ENCODE measurements around the gene ARG1. TPM values are rescaled to one million over a fixed set of nuclear protein-coding genes. Genes with fewer than 3 reads are reported as not detected.
A peak's percentile ranks its signal among the peaks of the same experiment; 100 is the strongest.

The ARG1 gene
- total RNA-seq, 8 experiments from 2014 or later: 0.45 to 1.5 (median 0.90) TPM; not detected in 1

- whole genome bisulfite sequencing, 10 experiments: 33 to 100% (median 84%) methylated on average over 1 to 3 of the region's 3 CpGs; no CpG with 5 or more reads in 2 of the 10 experiments
- ATAC-seq (replicated peaks in 6 of 8): no peak
- Histone ChIP-seq H3K4me1 (replicated peaks in 1 of 2) (no peaks in the 10 kb centered on the region), H3K4me3 (no peak overlapping the region), H3K27ac (no peak overlapping the region)
- in situ Hi-C loops (cut with MboI; ENCODE audit: low pct_unique_long_range_greater_than_20kb in 2 of 9, low sequenced_read_pairs in 9 of 9, unreplicated experiment in 9 of 9): no loop called here
These were observed 20.5 kb upstream of the ARG1 start for GRCh38 chr6:131552572-131552971.

- in situ Hi-C loops (cut with MboI; ENCODE audit: low pct_unique_long_range_greater_than_20kb in 2 of 9, low sequenced_read_pairs in 9 of 9, unreplicated experiment in 9 of 9): no loop called here
- Histone ChIP-seq H3K4me3 (no peak overlapping the region), H3K4me1 (replicated peaks in 1 of 2) (no peaks in the 10 kb centered on the region), H3K27ac (no peak overlapping the region)
- no peak for ATAC-seq (replicated peaks in 6 of 8)
These were observed 17.0 kb upstream of the ARG1 start for GRCh38 chr6:131555992-131556391.

- H3K4me1 ChIP-seq (replicated peaks in 1 of 2): no peaks in the 10 kb centered on the region
- 0 to 100% (median 80%) methylated on average over 1 to 4 of the region's 4 CpGs; no CpG with 5 or more reads in 1 of the 10 experiments for WGBS, 10 experiments
- H3K27ac ChIP-seq: no peak overlapping the region
- no peak overlapping the region for H3K4me3 ChIP-seq
- in situ Hi-C loops (cut with MboI; ENCODE audit: low pct_unique_long_range_greater_than_20kb in 2 of 9, low sequenced_read_pairs in 9 of 9, unreplicated experiment in 9 of 9): no loop called here
- peak in 3 of 8 experiments; percentile 81 to 99 (median 99) for ATAC-seq (replicated peaks in 6 of 8)
These were observed 14.1 kb upstream of the ARG1 start for GRCh38 chr6:131558922-131559321.

GRCh38 chr6:131561925-131562707 is 10.9 kb upstream of the ARG1 start:
- Histone ChIP-seq H3K4me1 (replicated peaks in 1 of 2) (no peaks in the 10 kb centered on the region), H3K4me3 (no peak overlapping the region), H3K27ac (no peak overlapping the region)
- no peak for ATAC-seq (replicated peaks in 6 of 8)
- WGBS, 10 experiments: 53 to 100% (median 82%) methylated on average over 2 to 4 of the region's 4 CpGs
- in situ Hi-C loops (cut with MboI; ENCODE audit: low pct_unique_long_range_greater_than_20kb in 2 of 9, low sequenced_read_pairs in 9 of 9, unreplicated experiment in 9 of 9): no loop called here

- WGBS, 10 experiments: 56 to 100% (median 87%) methylated on average over 1 to 2 of the region's 2 CpGs; no CpG with 5 or more reads in 1 of the 10 experiments
- no peaks in the 10 kb centered on the region for H3K4me1 ChIP-seq (replicated peaks in 1 of 2)
- H3K27ac ChIP-seq: no peak overlapping the region
- no peak for ATAC-seq (replicated peaks in 6 of 8)
- no peak overlapping the region for H3K4me3 ChIP-seq
- in situ Hi-C loops (cut with MboI; ENCODE audit: low pct_unique_long_range_greater_than_20kb in 2 of 9, low sequenced_read_pairs in 9 of 9, unreplicated experiment in 9 of 9): no loop called here
These were observed 8.0 kb upstream of the ARG1 start for GRCh38 chr6:131565056-131565455.

GRCh38 chr6:131568726-131569125 is 4.3 kb upstream of the ARG1 start:
- no peaks in the 10 kb centered on the region for H3K4me1 ChIP-seq (replicated peaks in 1 of 2)
- no peak for ATAC-seq (replicated peaks in 6 of 8)
- in situ Hi-C loops (cut with MboI; ENCODE audit: low pct_unique_long_range_greater_than_20kb in 2 of 9, low sequenced_read_pairs in 9 of 9, unreplicated experiment in 9 of 9): no loop called here
- no peak overlapping the region for H3K4me3 ChIP-seq
- H3K27ac ChIP-seq: no peak overlapping the region
- 20 to 100% (median 80%) methylated on average over 1 to 4 of the region's 4 CpGs; no CpG with 5 or more reads in 4 of the 10 experiments for WGBS, 10 experiments

GRCh38 chr6:131574133-131574532 is 1.1 kb downstream of the ARG1 start:
- Histone ChIP-seq H3K4me3 (no peak overlapping the region), H3K4me1 (replicated peaks in 1 of 2) (no peaks in the 10 kb centered on the region), H3K27ac (no peak overlapping the region)
- 50 to 93% (median 73%) methylated on average over 2 of the region's 2 CpGs; no CpG with 5 or more reads in 4 of the 10 experiments for WGBS, 10 experiments
- ATAC-seq (replicated peaks in 6 of 8): no peak
- in situ Hi-C loops (cut with MboI; ENCODE audit: low pct_unique_long_range_greater_than_20kb in 2 of 9, low sequenced_read_pairs in 9 of 9, unreplicated experiment in 9 of 9): no loop called here

- in situ Hi-C loops (cut with MboI; ENCODE audit: low pct_unique_long_range_greater_than_20kb in 2 of 9, low sequenced_read_pairs in 9 of 9, unreplicated experiment in 9 of 9): no loop called here
- Histone ChIP-seq H3K4me1 (replicated peaks in 1 of 2) (no peaks in the 10 kb centered on the region), H3K4me3 (no peak overlapping the region), H3K27ac (no peak overlapping the region)
- no peak for ATAC-seq (replicated peaks in 6 of 8)
- WGBS, 10 experiments: 74 to 100% (median 96%) methylated on average over 2 to 4 of the region's 4 CpGs; no CpG with 5 or more reads in 1 of the 10 experiments
These were observed 1.7 kb downstream of the ARG1 start for GRCh38 chr6:131574686-131575085.

- ATAC-seq (replicated peaks in 6 of 8): no peak
- Histone ChIP-seq H3K27ac (no peak overlapping the region), H3K4me3 (no peak overlapping the region), H3K4me1 (replicated peaks in 1 of 2) (no peaks in the 10 kb centered on the region)
- in situ Hi-C loops (cut with MboI; ENCODE audit: low pct_unique_long_range_greater_than_20kb in 2 of 9, low sequenced_read_pairs in 9 of 9, unreplicated experiment in 9 of 9): no loop called here
- 68 to 100% (median 93%) methylated on average over 2 to 5 of the region's 5 CpGs for WGBS, 10 experiments
These were observed 2.9 kb downstream of the ARG1 start for GRCh38 chr6:131575834-131576478.

GRCh38 chr6:131581523-131581922 is 8.5 kb downstream of the ARG1 start:
- no peaks in the 10 kb centered on the region for H3K4me1 ChIP-seq (replicated peaks in 1 of 2)
- ATAC-seq (replicated peaks in 6 of 8): no peak
- H3K4me3 ChIP-seq: no peak overlapping the region
- in situ Hi-C loops (cut with MboI; ENCODE audit: low pct_unique_long_range_greater_than_20kb in 2 of 9, low sequenced_read_pairs in 9 of 9, unreplicated experiment in 9 of 9): no loop called here
- no peak overlapping the region for H3K27ac ChIP-seq

GRCh38 chr6:131586543-131586942 is 13.5 kb downstream of the ARG1 start:
- WGBS, 10 experiments: 58 to 100% (median 95%) methylated on average over 1 to 4 of the region's 4 CpGs; no CpG with 5 or more reads in 1 of the 10 experiments

GRCh38 chr6:131587909-131588308 is 14.9 kb downstream of the ARG1 start:
- 0 to 100% (median 89%) methylated on average over 1 to 4 of the region's 4 CpGs; no CpG with 5 or more reads in 1 of the 10 experiments for WGBS, 10 experiments
- Histone ChIP-seq H3K4me1 (replicated peaks in 1 of 2) (no peaks in the 10 kb centered on the region), H3K27ac (no peak overlapping the region), H3K4me3 (no peak overlapping the region)
- in situ Hi-C loops (cut with MboI; ENCODE audit: low pct_unique_long_range_greater_than_20kb in 2 of 9, low sequenced_read_pairs in 9 of 9, unreplicated experiment in 9 of 9): no loop called here
- ATAC-seq (replicated peaks in 6 of 8): peak in 2 of 8 experiments; percentile 60 to 96

More at GRCh38 chr6:131586543-131586942, 13.5 kb downstream of the ARG1 start:
- Histone ChIP-seq H3K4me3 (no peak overlapping the region), H3K4me1 (replicated peaks in 1 of 2) (no peaks in the 10 kb centered on the region), H3K27ac (no peak overlapping the region)
- in situ Hi-C loops (cut with MboI; ENCODE audit: low pct_unique_long_range_greater_than_20kb in 2 of 9, low sequenced_read_pairs in 9 of 9, unreplicated experiment in 9 of 9): no loop called here
- no peak for ATAC-seq (replicated peaks in 6 of 8)

GRCh38 chr6:131588643-131589042 is 15.6 kb downstream of the ARG1 start:
- in situ Hi-C loops (cut with MboI; ENCODE audit: low pct_unique_long_range_greater_than_20kb in 2 of 9, low sequenced_read_pairs in 9 of 9, unreplicated experiment in 9 of 9): no loop called here
- Histone ChIP-seq H3K4me1 (replicated peaks in 1 of 2) (no peaks in the 10 kb centered on the region), H3K27ac (no peak overlapping the region), H3K4me3 (no peak overlapping the region)
- WGBS, 10 experiments: 0 to 82% (median 43%) methylated on average over 1 to 2 of the region's 2 CpGs; no CpG with 5 or more reads in 3 of the 10 experiments
- peak in 2 of 8 experiments; percentile 66 to 69 for ATAC-seq (replicated peaks in 6 of 8)

Measured in motor neuron (in vitro differentiated cells).